Epithelial cell of prostate (primary cell): ENCODE results near the gene SFXN5.

Experiments used
- DNase-seq: peaks from one replicate; pipeline ENCODE4 v3.0.0-alpha.2; 2011; ENCODE audit warnings: low read depth, low spot score
- H3K27ac ChIP-seq: fragments of 450-650 bp; 2 replicates; pipeline ENCODE4 v1.5.1; 2017; ENCODE audit warnings: mild to moderate bottlenecking

Gene SFXN5

GRCh38 chr2:72999729-73000725 lies 71.5 kb downstream of the SFXN5 start:
- no peak for DNase-seq
- H3K27ac ChIP-seq = no peak overlapping the region

GRCh38 chr2:72998724-72999123 lies 72.8 kb downstream of the SFXN5 start:
- H3K27ac ChIP-seq = no peak overlapping the region
- DNase-seq = no peak

GRCh38 chr2:72998234-72998651 lies 73.3 kb downstream of the SFXN5 start:
- no peak overlapping the region for H3K27ac ChIP-seq
- no peak for DNase-seq

GRCh38 chr2:72996117-72996502 lies 75.4 kb downstream of the SFXN5 start:
- DNase-seq = no peak
- H3K27ac ChIP-seq = no peak overlapping the region

- no peak for DNase-seq
- H3K27ac ChIP-seq = no peak overlapping the region
Observed at GRCh38 chr2:72995430-72996116, 75.9 kb downstream of the SFXN5 start.

- H3K27ac ChIP-seq = no peak overlapping the region
- no peak for DNase-seq
Observed at GRCh38 chr2:72994991-72995380, 76.5 kb downstream of the SFXN5 start.

GRCh38 chr2:72994282-72994990 lies 77.1 kb downstream of the SFXN5 start:
- H3K27ac ChIP-seq = no peak overlapping the region
- DNase-seq = no peak

- no peak for DNase-seq
- no peak overlapping the region for H3K27ac ChIP-seq
Observed at GRCh38 chr2:72993933-72994280, 77.6 kb downstream of the SFXN5 start.

- no peak for DNase-seq
- H3K27ac ChIP-seq = no peak overlapping the region
Observed at GRCh38 chr2:72993147-72993932, 78.2 kb downstream of the SFXN5 start.

GRCh38 chr2:72992734-72993102 lies 78.8 kb downstream of the SFXN5 start:
- H3K27ac ChIP-seq = no peak overlapping the region
- DNase-seq = no peak

GRCh38 chr2:72991980-72992733 lies 79.4 kb downstream of the SFXN5 start:
- no peak for DNase-seq
- H3K27ac ChIP-seq = no peak overlapping the region

GRCh38 chr2:72991439-72991725 lies 80.1 kb downstream of the SFXN5 start:
- H3K27ac ChIP-seq = no peak overlapping the region
- no peak for DNase-seq

GRCh38 chr2:72990695-72991438 lies 80.6 kb downstream of the SFXN5 start:
- DNase-seq = no peak
- no peak overlapping the region for H3K27ac ChIP-seq

- DNase-seq = no peak
- no peak overlapping the region for H3K27ac ChIP-seq
Observed at GRCh38 chr2:72989770-72990556, 81.5 kb downstream of the SFXN5 start.

- DNase-seq = no peak
- no peak overlapping the region for H3K27ac ChIP-seq
Observed at GRCh38 chr2:72988726-72989273, 82.7 kb downstream of the SFXN5 start.

- DNase-seq = no peak
- H3K27ac ChIP-seq = no peak overlapping the region
Observed at GRCh38 chr2:72988041-72988440, 83.5 kb downstream of the SFXN5 start.

- no peak for DNase-seq
Observed at GRCh38 chr2:72985891-72986683, 85.4 kb downstream of the SFXN5 start.

More at GRCh38 chr2:72985891-72986683, 85.4 kb downstream of the SFXN5 start:
- no peak overlapping the region for H3K27ac ChIP-seq
